Measurements from ENCODE around the gene RHOF.

Gene RHOF

GRCh38 chr12:121781484-121781997 is 11.9 kb downstream of the RHOF start:
- no peaks in the 10 kb centered on the region for H3K27me3 ChIP-seq (ENCODE audit: insufficient read depth, low read depth)
- H2AFZ ChIP-seq (ENCODE audit: low read depth) = no peak overlapping the region
- no peak overlapping the region for H3K4me2 ChIP-seq
- H3K79me2 ChIP-seq (ENCODE audit: insufficient read depth, low read depth) = no peaks in the 10 kb centered on the region
- TF ChIP-seq CTCF (conservative IDR thresholded peaks at IDR 0.05; ENCODE audit: low read depth, low read length) = no peak
- H3K4me1 ChIP-seq (ENCODE audit: low read depth, poor library complexity, severe bottlenecking) = peaks cover 3% of the 10 kb centered on the region
- H4K20me1 ChIP-seq (ENCODE audit: insufficient read depth) = no peaks in the 10 kb centered on the region
- no peaks in the 10 kb centered on the region for H3K36me3 ChIP-seq (ENCODE audit: insufficient read depth)
- no peak overlapping the region for H3K27ac ChIP-seq
- H3K9ac ChIP-seq = no peak overlapping the region
- no peak overlapping the region for H3K4me3 ChIP-seq (IDR thresholded peaks at IDR 0.05; ENCODE audit: insufficient read depth, low read depth, low read length)

- Histone ChIP-seq H3K4me2 (no peak overlapping the region), H3K79me2 (ENCODE audit: insufficient read depth, low read depth) (no peaks in the 10 kb centered on the region)
Observed at GRCh38 chr12:121780429-121780828, 13.1 kb downstream of the RHOF start.

GRCh38 chr12:121779422-121779895 is 14.0 kb downstream of the RHOF start:
- H3K9ac ChIP-seq = no peak overlapping the region
- H3K4me1 ChIP-seq (ENCODE audit: low read depth, poor library complexity, severe bottlenecking) = peaks cover 3% of the 10 kb centered on the region
- H3K36me3 ChIP-seq (ENCODE audit: insufficient read depth) = no peaks in the 10 kb centered on the region
- no peaks in the 10 kb centered on the region for H4K20me1 ChIP-seq (ENCODE audit: insufficient read depth)
- H3K4me2 ChIP-seq = no peak overlapping the region
- H3K4me3 ChIP-seq (IDR thresholded peaks at IDR 0.05; ENCODE audit: insufficient read depth, low read depth, low read length) = no peak overlapping the region
- TF ChIP-seq CTCF (conservative IDR thresholded peaks at IDR 0.05; ENCODE audit: low read depth, low read length) = no peak
- H3K79me2 ChIP-seq (ENCODE audit: insufficient read depth, low read depth) = no peaks in the 10 kb centered on the region
- H3K27ac ChIP-seq = no peak overlapping the region
- H3K27me3 ChIP-seq (ENCODE audit: insufficient read depth, low read depth) = no peaks in the 10 kb centered on the region
- H2AFZ ChIP-seq (ENCODE audit: low read depth) = no peak overlapping the region

More at GRCh38 chr12:121780429-121780828, 13.1 kb downstream of the RHOF start:
- TF ChIP-seq CTCF (conservative IDR thresholded peaks at IDR 0.05; ENCODE audit: low read depth, low read length) = no peak
- Histone ChIP-seq H2AFZ (ENCODE audit: low read depth) (no peak overlapping the region), H3K36me3 (ENCODE audit: insufficient read depth) (no peaks in the 10 kb centered on the region), H3K4me3 (IDR thresholded peaks at IDR 0.05; ENCODE audit: insufficient read depth, low read depth, low read length) (no peak overlapping the region), H3K9ac (no peak overlapping the region), H3K27me3 (ENCODE audit: insufficient read depth, low read depth) (no peaks in the 10 kb centered on the region), H4K20me1 (ENCODE audit: insufficient read depth) (no peaks in the 10 kb centered on the region), H3K27ac (no peak overlapping the region), H3K4me1 (ENCODE audit: low read depth, poor library complexity, severe bottlenecking) (peaks cover 3% of the 10 kb centered on the region)

GRCh38 chr12:121778567-121779421 is 14.7 kb downstream of the RHOF start:
- H3K9ac ChIP-seq = no peak overlapping the region

More at GRCh38 chr12:121778567-121779421, 14.7 kb downstream of the RHOF start:
- Histone ChIP-seq H3K36me3 (ENCODE audit: insufficient read depth) (no peaks in the 10 kb centered on the region), H3K4me3 (IDR thresholded peaks at IDR 0.05; ENCODE audit: insufficient read depth, low read depth, low read length) (no peak overlapping the region), H2AFZ (ENCODE audit: low read depth) (no peak overlapping the region), H3K79me2 (ENCODE audit: insufficient read depth, low read depth) (no peaks in the 10 kb centered on the region), H4K20me1 (ENCODE audit: insufficient read depth) (no peaks in the 10 kb centered on the region), H3K4me2 (no peak overlapping the region), H3K27me3 (ENCODE audit: insufficient read depth, low read depth) (no peaks in the 10 kb centered on the region), H3K4me1 (ENCODE audit: low read depth, poor library complexity, severe bottlenecking) (peaks cover 3% of the 10 kb centered on the region), H3K27ac (no peak overlapping the region)
- TF ChIP-seq CTCF (conservative IDR thresholded peaks at IDR 0.05; ENCODE audit: low read depth, low read length) = no peak

All from KMS-11 (cell line).